SK-MEL-5 (cell line): Measurements from ENCODE around the gene ATOH7. TPM values are rescaled to one million over a fixed set of nuclear protein-coding genes. Genes with fewer than 3 reads are reported as not detected.
"Not testable (repeated sequence)": the region's sequence is repeated elsewhere in the genome, so short reads cannot be mapped to it uniquely, and the experiment has no call there.

Experiments
- DNase-seq: peaks from one replicate; pipeline ENCODE4 v3.0.0-alpha.2; 2016; ENCODE audit warnings: low read depth, low spot score
- in situ Hi-C: cut with HindIII; loops from 2 replicates; pipeline ENCODE4 v1.10.0; 2016; ENCODE audit warnings: low sequenced_read_pairs, high pct_unique_total_duplicates, low pct_unique_long_range_greater_than_20kb
- total RNA-seq: library from RNA; depleted of rRNA; stranded (reverse); fragments of >200 nt; shearing (Covaris generic); gene quantifications from 2 replicates; pipeline ENCODE4 v1.2.3, GENCODE V29; 2014; rRNA removed

The ATOH7 gene
- total RNA-seq, 1 experiment from 2014 or later = 0.13 TPM

- no peak for DNase-seq
- in situ Hi-C loops = no loop called here
Observed at GRCh38 chr10:68196701-68197100, 35.2 kb downstream of the ATOH7 start.

DNA sequence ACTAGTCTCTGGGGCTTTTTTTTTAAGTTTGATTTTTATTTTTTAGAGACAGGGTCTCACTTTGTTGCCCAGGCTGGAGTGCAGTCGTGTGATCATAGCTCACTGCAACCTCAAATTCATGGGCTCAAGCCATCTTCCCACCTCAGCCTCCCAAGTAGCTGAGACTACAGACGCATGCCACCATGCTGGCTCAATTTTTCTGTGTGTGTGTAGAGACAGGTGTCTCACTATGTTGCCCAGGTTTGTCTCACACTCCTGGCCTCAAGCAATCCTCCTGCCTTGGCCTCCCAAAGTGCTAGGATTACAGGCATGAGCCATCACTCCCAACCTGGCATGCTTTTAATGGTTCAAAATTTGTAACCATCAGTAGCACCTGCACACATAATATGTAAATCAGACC lies 36.1 kb downstream of the ATOH7 start:
- DNase-seq, in situ Hi-C loops: not testable (repeated sequence)

DNA sequence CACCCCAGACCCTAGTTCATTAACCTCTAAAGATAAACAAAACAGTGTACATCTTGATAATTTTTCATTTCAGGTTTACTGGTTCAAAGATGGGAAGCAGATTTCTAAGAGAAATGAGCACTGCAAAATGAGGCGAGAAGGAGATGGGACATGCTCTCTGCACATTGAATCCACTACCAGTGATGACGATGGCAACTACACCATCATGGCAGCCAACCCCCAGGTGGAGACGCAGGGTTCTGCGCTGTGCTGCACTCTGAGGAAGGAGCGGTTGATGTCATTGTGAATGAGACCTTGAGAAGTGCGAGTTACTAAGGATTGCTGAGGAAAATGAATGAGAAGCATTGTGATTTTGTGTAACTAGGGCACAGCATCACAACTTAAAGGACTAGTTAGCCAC lies 37.6 kb downstream of the ATOH7 start:
- no peak for DNase-seq
- in situ Hi-C loops = no loop called here

GRCh38 chr10:68192113-68192512 lies 39.8 kb downstream of the ATOH7 start:
- in situ Hi-C loops = no loop called here
- no peak for DNase-seq

DNA sequence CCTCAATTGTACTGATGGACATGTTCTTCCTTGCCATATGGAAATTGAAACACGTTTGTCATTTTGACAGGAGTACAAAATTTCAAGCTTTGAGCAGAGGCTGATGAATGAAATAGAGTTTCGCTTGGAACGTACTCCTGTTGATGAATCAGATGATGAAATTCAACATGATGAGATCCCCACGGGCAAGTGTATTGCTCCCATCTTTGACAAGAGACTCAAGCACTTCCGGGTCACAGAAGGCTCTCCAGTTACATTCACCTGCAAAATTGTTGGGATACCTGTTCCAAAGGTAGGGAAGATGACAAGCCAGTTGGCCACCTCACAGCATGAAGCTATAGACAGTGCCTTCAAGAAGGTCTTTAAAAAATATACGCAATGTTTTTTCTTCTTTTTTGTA lies 43.1 kb downstream of the ATOH7 start:
- DNase-seq = no peak
- in situ Hi-C loops = no loop called here

DNA sequence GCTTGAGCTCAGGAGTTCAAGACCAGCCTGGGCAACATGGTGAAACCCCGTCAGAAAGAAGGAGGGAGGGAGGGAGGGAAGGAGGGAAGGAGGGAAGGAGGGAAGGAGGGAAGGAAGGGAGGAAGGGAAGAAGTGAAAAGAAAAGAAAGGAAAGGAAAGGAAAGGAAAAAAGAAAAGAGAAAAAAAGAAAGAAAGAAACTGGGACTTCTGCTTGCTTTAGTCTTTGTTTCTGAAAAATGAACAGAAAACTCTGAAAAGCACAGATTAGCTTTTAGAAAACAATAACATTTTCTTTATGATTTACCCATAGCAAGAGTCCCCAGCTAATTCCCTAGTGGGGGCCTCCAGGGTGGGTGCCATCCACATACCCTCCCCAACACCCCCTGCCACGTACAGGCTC lies 46.8 kb downstream of the ATOH7 start:
- in situ Hi-C loops = no loop called here
- no peak for DNase-seq

DNA sequence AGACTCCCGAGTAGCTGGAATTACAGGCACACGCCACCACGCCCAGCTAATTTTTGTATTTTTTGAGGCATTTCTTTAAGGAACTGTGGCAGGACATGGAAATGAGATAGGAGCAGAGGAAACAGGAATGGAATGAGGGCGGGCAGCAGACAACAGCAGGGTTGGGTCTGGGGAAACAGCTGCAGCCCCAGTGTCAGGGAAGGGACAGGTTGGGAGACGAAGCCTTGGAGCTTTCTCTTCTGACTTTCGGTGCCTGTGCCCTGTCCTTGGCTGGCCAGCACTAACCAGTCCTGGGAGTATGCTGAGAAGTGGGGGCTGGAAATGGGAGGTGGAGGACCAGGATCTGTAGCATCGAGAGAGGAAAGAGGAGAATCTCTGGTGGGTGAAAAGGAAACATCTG lies 47.4 kb downstream of the ATOH7 start:
- DNase-seq = no peak
- in situ Hi-C loops = no loop called here

Other genes with a start within 250 kb of the ATOH7 start
- 23.0 and 25.7 TPM in 2 replicates for gene HERC4, start 156.8 kb downstream of the ATOH7 start, total RNA-seq
- 0.13 and 0.43 TPM in 2 replicates for gene MYPN, start 122.6 kb downstream of the ATOH7 start, total RNA-seq
- gene HNRNPH3, start 100.0 kb upstream of the ATOH7 start, total RNA-seq = 8.3 and 11.5 TPM in 2 replicates
- 1.2 and 1.6 TPM in 2 replicates for gene PBLD, start 100.8 kb upstream of the ATOH7 start, total RNA-seq
- gene RUFY2, start 175.2 kb upstream of the ATOH7 start, total RNA-seq = 7.4 and 7.9 TPM in 2 replicates
- gene DNA2, start 239.9 kb upstream of the ATOH7 start, total RNA-seq = 6.9 and 8.3 TPM in 2 replicates